Measurements from ENCODE around the gene TANC1. TPM values are rescaled to one million over a fixed set of nuclear protein-coding genes. Genes with fewer than 3 reads are reported as not detected.

Gene TANC1
- total RNA-seq, 2 experiments from 2014 or later, result 0.41 to 0.47 TPM

GRCh38 chr2:159133797-159134196, 165.4 kb downstream of the TANC1 start:
- no peaks in the 10 kb centered on the region for H3K9me3 Mint-ChIP-seq
- Histone ChIP-seq H3K36me3 (ENCODE audit: insufficient read depth, low read length) (no peaks in the 10 kb centered on the region), H3K4me3 (ENCODE audit: low read length) (no peak overlapping the region), H3K9me3 (ENCODE audit: control insufficient read depth in 1 of 2, insufficient read depth in 1 of 2, low read length in 2 of 2) (no peaks in the 10 kb centered on the region), H3K27ac (ENCODE audit: low read depth in 1 of 2, low read length in 2 of 2) (no peak overlapping the region), H3K27me3 (ENCODE audit: control insufficient read depth in 1 of 2, insufficient read depth in 2 of 2, low read length in 2 of 2) (no peaks in the 10 kb centered on the region), H3K4me1 (ENCODE audit: insufficient read depth, low read length) (peaks cover 2% of the 10 kb centered on the region)
- ATAC-seq (ENCODE audit: poor library complexity) (peak; percentile 34), DNase-seq (peak in 3 of 14 experiments; percentile 20 to 34 (median 24))
- TF ChIP-seq CTCF (IDR thresholded peaks at IDR 0.05), result no peak
- no peaks in the 10 kb centered on the region for H3K27me3 Mint-ChIP-seq
- ChIA-PET CTCF (no interaction called here), POLR2A (interaction anchor here (0.7 to 1.1 kb wide), 3 partner anchors 15 to 578 kb away, joined by 3 read pairs; partner anchors contain the start of gene MARCHF7)
- H3K36me3 Mint-ChIP-seq (ENCODE audit: low read depth), result no peaks in the 10 kb centered on the region
- H3K4me1 Mint-ChIP-seq (ENCODE audit: low read depth), result peaks cover 4% of the 10 kb centered on the region
- H3K27ac Mint-ChIP-seq, result no peak overlapping the region
- intact Hi-C loops (cut with DNase I, micrococcal nuclease), result loop anchor here (5.0 to 10.0 kb wide), 2 partner anchors 674 to 791 kb away; no protein-coding TSS in a partner anchor
- no peak overlapping the region for H3K4me3 Mint-ChIP-seq

- Mint-ChIP-seq H3K27me3 (no peaks in the 10 kb centered on the region), H3K4me1 (ENCODE audit: low read depth) (no peaks in the 10 kb centered on the region), H3K9me3 (no peaks in the 10 kb centered on the region), H3K27ac (no peak overlapping the region), H3K36me3 (ENCODE audit: low read depth) (no peaks in the 10 kb centered on the region), H3K4me3 (no peak overlapping the region)
- Histone ChIP-seq H3K4me1 (ENCODE audit: insufficient read depth, low read length) (no peaks in the 10 kb centered on the region), H3K9me3 (ENCODE audit: control insufficient read depth in 1 of 2, insufficient read depth in 1 of 2, low read length in 2 of 2) (no peaks in the 10 kb centered on the region), H3K36me3 (ENCODE audit: insufficient read depth, low read length) (no peaks in the 10 kb centered on the region), H3K4me3 (ENCODE audit: low read length) (no peak overlapping the region), H3K27me3 (ENCODE audit: control insufficient read depth in 1 of 2, insufficient read depth in 2 of 2, low read length in 2 of 2) (no peaks in the 10 kb centered on the region), H3K27ac (ENCODE audit: low read depth in 1 of 2, low read length in 2 of 2) (no peak overlapping the region)
- no peak for DNase-seq
- intact Hi-C loops (cut with DNase I, micrococcal nuclease), result loop anchor here (5.0 to 10.0 kb wide), 3 partner anchors 52 to 790 kb away; no protein-coding TSS in a partner anchor
- ChIA-PET CTCF (no interaction called here), POLR2A (no interaction called here)
- no peak for ATAC-seq (ENCODE audit: poor library complexity)
- TF ChIP-seq CTCF (IDR thresholded peaks at IDR 0.05), result no peak
Measured at GRCh38 chr2:159134979-159135378, 166.5 kb downstream of the TANC1 start.

- H3K36me3 ChIP-seq (ENCODE audit: insufficient read depth, low read length), result no peaks in the 10 kb centered on the region
- ChIA-PET POLR2A (no interaction called here), CTCF (no interaction called here)
- Mint-ChIP-seq H3K36me3 (ENCODE audit: low read depth) (no peaks in the 10 kb centered on the region), H3K4me1 (ENCODE audit: low read depth) (no peaks in the 10 kb centered on the region), H3K9me3 (no peaks in the 10 kb centered on the region), H3K27ac (no peak overlapping the region), H3K4me3 (no peak overlapping the region), H3K27me3 (no peaks in the 10 kb centered on the region)
- H3K4me3 ChIP-seq (ENCODE audit: low read length), result no peak overlapping the region
- no peaks in the 10 kb centered on the region for H3K9me3 ChIP-seq (ENCODE audit: control insufficient read depth in 1 of 2, insufficient read depth in 1 of 2, low read length in 2 of 2)
- TF ChIP-seq CTCF (IDR thresholded peaks at IDR 0.05), result no peak
- intact Hi-C loops (cut with DNase I, micrococcal nuclease), result loop anchor here in 1 of 2 experiments (5.0 to 10.0 kb wide), 2 partner anchors 51 to 788 kb away; no protein-coding TSS in a partner anchor
- DNase-seq (no peak), ATAC-seq (ENCODE audit: poor library complexity) (no peak)
- H3K4me1 ChIP-seq (ENCODE audit: insufficient read depth, low read length), result no peaks in the 10 kb centered on the region
- no peaks in the 10 kb centered on the region for H3K27me3 ChIP-seq (ENCODE audit: control insufficient read depth in 1 of 2, insufficient read depth in 2 of 2, low read length in 2 of 2)
- H3K27ac ChIP-seq (ENCODE audit: low read depth in 1 of 2, low read length in 2 of 2), result no peak overlapping the region
Measured at GRCh38 chr2:159136391-159136790, 168.0 kb downstream of the TANC1 start.

Measured in CD4-positive, alpha-beta T cell (primary cell).